DND-41 (cell line): ENCODE measurements around the gene TRAK1.

ENCODE experiments used
- ATAC-seq: fragments of 200-7000 bp; cut with Tn5 transposase; 3 replicates; pipeline ENCODE4 v1.9.1; 2021; ENCODE audit warnings: low read depth; ENCODE audit not compliant: insufficient read depth
- DNase-seq: peaks from one replicate; pipeline ENCODE4 v3.0.0-alpha.2; 2020
- H2AFZ ChIP-seq: 2 replicates; pipeline ENCODE4 v1.6.0; 2012; ENCODE audit warnings: low read depth, low read length
- H3K27ac ChIP-seq: 2 replicates; pipeline ENCODE4 v1.5.1; 2012; ENCODE audit warnings: low read length, inconsistent platforms
- H3K27me3 ChIP-seq: fragments of 200-600 bp; sonication (generic); 2 replicates; pipeline ENCODE4 v1.6.0; 2012; ENCODE audit warnings: low read length, mild to moderate bottlenecking, inconsistent platforms; ENCODE audit not compliant: insufficient read depth, poor library complexity
- H3K36me3 ChIP-seq: 2 replicates; pipeline ENCODE4 v1.5.1; 2012; ENCODE audit warnings: low read length, inconsistent platforms; ENCODE audit not compliant: insufficient read depth
- H3K4me1 ChIP-seq: 2 replicates; pipeline ENCODE4 v1.5.1; 2012; ENCODE audit warnings: mild to moderate bottlenecking, low read length; ENCODE audit not compliant: insufficient read depth
- H3K4me2 ChIP-seq: 2 replicates; pipeline ENCODE4 v1.6.0; 2012; ENCODE audit warnings: mild to moderate bottlenecking, moderate library complexity, low read length, inconsistent platforms; ENCODE audit not compliant: insufficient read depth
- H3K4me3 ChIP-seq, 2 experiments: fragments of 200-600 bp in 1 of 2; shearing (Covaris generic) in 1 of 2; 2 replicates each; pipeline ENCODE4 v1.5.1; 2012 to 2016; ENCODE audit warnings: inconsistent platforms in 2 of 2, low read length in 2 of 2, mild to moderate bottlenecking in 2 of 2, low read depth in 1 of 2, moderate library complexity in 1 of 2
- H3K79me2 ChIP-seq: 2 replicates; pipeline ENCODE4 v1.6.0; 2012; ENCODE audit warnings: low read length, inconsistent platforms; ENCODE audit not compliant: insufficient read depth
- H3K9ac ChIP-seq: 2 replicates; pipeline ENCODE4 v1.6.0; 2012; ENCODE audit warnings: low read depth, mild to moderate bottlenecking, inconsistent platforms, low read length, moderate library complexity
- H3K9me3 ChIP-seq: 2 replicates; pipeline ENCODE4 v1.5.1; 2012; ENCODE audit warnings: low read length, moderate library complexity, mild to moderate bottlenecking, inconsistent platforms; ENCODE audit not compliant: insufficient read depth, severe bottlenecking
- H4K20me1 ChIP-seq: 2 replicates; pipeline ENCODE4 v1.6.0; 2012; ENCODE audit warnings: low read length; ENCODE audit not compliant: insufficient read depth
- EZH2 ChIP-seq: IDR thresholded peaks from 3 replicates; pipeline ENCODE4 v1.6.1; 2012; ENCODE audit warnings: borderline replicate concordance, low read depth, mild to moderate bottlenecking, moderate library complexity, low read length, inconsistent platforms; ENCODE audit not compliant: severe bottlenecking
- TF ChIP-seq, protein P1 (sequence below): IDR thresholded peaks from 2 replicates; pipeline ENCODE4 v1.5.1; 2012; ENCODE audit warnings: borderline replicate concordance, low read length, moderate library complexity, mild to moderate bottlenecking; ENCODE audit not compliant: poor library complexity, severe bottlenecking; ENCODE audit errors: extremely low read depth

The TRAK1 gene

GRCh38 chr3:42094128-42094527 is 3.0 kb downstream of the TRAK1 start:
- ATAC-seq: no peak
- H3K27me3 ChIP-seq: no peaks in the 10 kb centered on the region
- no peaks in the 10 kb centered on the region for H3K9me3 ChIP-seq
- H3K9ac ChIP-seq: no peak overlapping the region
- no peak overlapping the region for H2AFZ ChIP-seq
- no peaks in the 10 kb centered on the region for H3K79me2 ChIP-seq
- H3K27ac ChIP-seq: no peak overlapping the region
- DNase-seq: no peak
- TF ChIP-seq, protein P1, sequence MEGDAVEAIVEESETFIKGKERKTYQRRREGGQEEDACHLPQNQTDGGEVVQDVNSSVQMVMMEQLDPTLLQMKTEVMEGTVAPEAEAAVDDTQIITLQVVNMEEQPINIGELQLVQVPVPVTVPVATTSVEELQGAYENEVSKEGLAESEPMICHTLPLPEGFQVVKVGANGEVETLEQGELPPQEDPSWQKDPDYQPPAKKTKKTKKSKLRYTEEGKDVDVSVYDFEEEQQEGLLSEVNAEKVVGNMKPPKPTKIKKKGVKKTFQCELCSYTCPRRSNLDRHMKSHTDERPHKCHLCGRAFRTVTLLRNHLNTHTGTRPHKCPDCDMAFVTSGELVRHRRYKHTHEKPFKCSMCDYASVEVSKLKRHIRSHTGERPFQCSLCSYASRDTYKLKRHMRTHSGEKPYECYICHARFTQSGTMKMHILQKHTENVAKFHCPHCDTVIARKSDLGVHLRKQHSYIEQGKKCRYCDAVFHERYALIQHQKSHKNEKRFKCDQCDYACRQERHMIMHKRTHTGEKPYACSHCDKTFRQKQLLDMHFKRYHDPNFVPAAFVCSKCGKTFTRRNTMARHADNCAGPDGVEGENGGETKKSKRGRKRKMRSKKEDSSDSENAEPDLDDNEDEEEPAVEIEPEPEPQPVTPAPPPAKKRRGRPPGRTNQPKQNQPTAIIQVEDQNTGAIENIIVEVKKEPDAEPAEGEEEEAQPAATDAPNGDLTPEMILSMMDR: no peak
- TF ChIP-seq EZH2: no peak
- no peak overlapping the region for H3K4me3 ChIP-seq
- no peaks in the 10 kb centered on the region for H3K4me1 ChIP-seq
- H3K36me3 ChIP-seq: no peaks in the 10 kb centered on the region
- H4K20me1 ChIP-seq: no peaks in the 10 kb centered on the region
- H3K4me2 ChIP-seq: no peak overlapping the region

GRCh38 chr3:42094691-42095391 is 3.7 kb downstream of the TRAK1 start:
- H4K20me1 ChIP-seq: no peaks in the 10 kb centered on the region
- no peak overlapping the region for H2AFZ ChIP-seq
- no peak overlapping the region for H3K4me3 ChIP-seq
- no peaks in the 10 kb centered on the region for H3K4me1 ChIP-seq
- H3K4me2 ChIP-seq: no peak overlapping the region
- no peaks in the 10 kb centered on the region for H3K36me3 ChIP-seq
- TF ChIP-seq, protein P1: no peak
- TF ChIP-seq EZH2: no peak
- H3K27me3 ChIP-seq: no peaks in the 10 kb centered on the region
- ATAC-seq (no peak), DNase-seq (no peak)
- no peaks in the 10 kb centered on the region for H3K9me3 ChIP-seq
- no peaks in the 10 kb centered on the region for H3K79me2 ChIP-seq
- H3K27ac ChIP-seq: no peak overlapping the region
- no peak overlapping the region for H3K9ac ChIP-seq

DNA sequence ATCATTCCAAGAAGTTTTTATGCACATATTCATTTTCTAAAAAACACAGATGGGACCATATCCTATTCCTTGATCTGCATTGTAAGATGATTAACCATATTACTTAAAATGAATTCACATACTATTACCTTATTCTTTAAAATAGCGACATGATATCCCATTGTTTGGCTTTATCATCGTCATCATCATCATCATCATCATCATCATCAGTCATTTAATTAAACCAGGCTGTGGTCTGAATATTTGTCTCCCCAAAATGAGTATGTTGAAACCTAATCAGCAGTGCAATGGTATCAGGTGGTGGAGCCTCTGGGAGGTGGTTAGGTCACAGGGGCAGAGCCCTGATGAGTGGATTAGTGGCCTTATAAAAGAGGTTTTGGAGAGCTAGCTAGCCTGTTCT is 4.4 kb downstream of the TRAK1 start:
- H2AFZ ChIP-seq: no peak overlapping the region
- no peak for DNase-seq
- no peak overlapping the region for H3K27ac ChIP-seq
- no peaks in the 10 kb centered on the region for H3K27me3 ChIP-seq
- no peaks in the 10 kb centered on the region for H3K79me2 ChIP-seq
- no peak overlapping the region for H3K4me2 ChIP-seq
- H3K9ac ChIP-seq: no peak overlapping the region
- ATAC-seq: no peak
- no peaks in the 10 kb centered on the region for H3K9me3 ChIP-seq
- TF ChIP-seq EZH2: no peak
- TF ChIP-seq, protein P1: no peak
- no peaks in the 10 kb centered on the region for H3K36me3 ChIP-seq
- H4K20me1 ChIP-seq: no peaks in the 10 kb centered on the region
- no peaks in the 10 kb centered on the region for H3K4me1 ChIP-seq
- H3K4me3 ChIP-seq: no peak overlapping the region
